ENCODE results near the gene TMUB1. TPM values are rescaled to one million over a fixed set of nuclear protein-coding genes. Genes with fewer than 3 reads are reported as not detected.

The TMUB1 gene
- total and polyA plus RNA-seq, 4 donors = 32.8 to 104 (median 46.6) TPM

DNA sequence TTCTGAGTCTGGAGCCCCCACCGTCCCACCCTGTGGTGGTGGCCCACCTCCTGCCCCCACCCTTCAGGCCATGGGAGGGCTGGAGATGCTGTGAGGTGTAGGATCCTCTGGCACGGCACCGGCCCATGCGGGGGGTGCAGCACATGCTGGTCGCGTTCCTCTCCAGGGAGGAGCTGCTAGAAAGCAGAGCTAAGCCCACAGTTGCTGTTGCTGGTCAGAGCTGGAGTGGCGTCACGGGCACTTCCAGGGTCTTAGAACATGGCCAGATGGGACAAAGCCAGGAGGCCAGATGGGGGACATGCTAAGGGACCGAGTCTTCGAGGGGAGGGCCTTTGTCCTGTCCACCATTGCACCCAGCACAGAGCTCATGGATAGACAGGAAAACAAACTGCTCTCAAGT, 24.6 kb upstream of the TMUB1 start:
- ATAC-seq (ENCODE audit: insufficient read depth, low FRiP score) (no peak), DNase-seq (no peak)
- Histone ChIP-seq H3K4me3 (no peak overlapping the region), H3K9me3 (ENCODE audit: control insufficient read depth in 4 of 4, insufficient read depth in 3 of 4, low read length in 3 of 4) (peaks cover 0 to 3% (median 0%) of the 10 kb centered on the region in 4 donors), H3K27me3 (ENCODE audit: control insufficient read depth in 3 of 3, insufficient read depth in 3 of 3, low read length in 2 of 3) (no peaks in the 10 kb centered on the region), H3K9ac (ENCODE audit: insufficient read depth in 1 of 2, low read length in 2 of 2) (no peak overlapping the region), H3K27ac (ENCODE audit: low read depth in 1 of 2, low read length in 1 of 2) (no peak overlapping the region), H3K4me1 (ENCODE audit: control insufficient read depth in 5 of 5, insufficient read depth in 5 of 5, low read length in 5 of 5) (peaks cover 0 to 10% (median 3%) of the 10 kb centered on the region in 5 donors), H3K36me3 (ENCODE audit: control insufficient read depth in 4 of 4, insufficient read depth in 4 of 4, low read length in 4 of 4) (peaks cover 0 to 3% (median 2%) of the 10 kb centered on the region in 4 donors)
- WGBS, 2 donors = 87 to 89% methylated on average over 10 of the region's 10 CpGs
- TF ChIP-seq, protein P1, sequence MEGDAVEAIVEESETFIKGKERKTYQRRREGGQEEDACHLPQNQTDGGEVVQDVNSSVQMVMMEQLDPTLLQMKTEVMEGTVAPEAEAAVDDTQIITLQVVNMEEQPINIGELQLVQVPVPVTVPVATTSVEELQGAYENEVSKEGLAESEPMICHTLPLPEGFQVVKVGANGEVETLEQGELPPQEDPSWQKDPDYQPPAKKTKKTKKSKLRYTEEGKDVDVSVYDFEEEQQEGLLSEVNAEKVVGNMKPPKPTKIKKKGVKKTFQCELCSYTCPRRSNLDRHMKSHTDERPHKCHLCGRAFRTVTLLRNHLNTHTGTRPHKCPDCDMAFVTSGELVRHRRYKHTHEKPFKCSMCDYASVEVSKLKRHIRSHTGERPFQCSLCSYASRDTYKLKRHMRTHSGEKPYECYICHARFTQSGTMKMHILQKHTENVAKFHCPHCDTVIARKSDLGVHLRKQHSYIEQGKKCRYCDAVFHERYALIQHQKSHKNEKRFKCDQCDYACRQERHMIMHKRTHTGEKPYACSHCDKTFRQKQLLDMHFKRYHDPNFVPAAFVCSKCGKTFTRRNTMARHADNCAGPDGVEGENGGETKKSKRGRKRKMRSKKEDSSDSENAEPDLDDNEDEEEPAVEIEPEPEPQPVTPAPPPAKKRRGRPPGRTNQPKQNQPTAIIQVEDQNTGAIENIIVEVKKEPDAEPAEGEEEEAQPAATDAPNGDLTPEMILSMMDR (IDR thresholded peaks at IDR 0.05; ENCODE audit: control extremely low read depth, extremely low read depth) = no peak

DNA sequence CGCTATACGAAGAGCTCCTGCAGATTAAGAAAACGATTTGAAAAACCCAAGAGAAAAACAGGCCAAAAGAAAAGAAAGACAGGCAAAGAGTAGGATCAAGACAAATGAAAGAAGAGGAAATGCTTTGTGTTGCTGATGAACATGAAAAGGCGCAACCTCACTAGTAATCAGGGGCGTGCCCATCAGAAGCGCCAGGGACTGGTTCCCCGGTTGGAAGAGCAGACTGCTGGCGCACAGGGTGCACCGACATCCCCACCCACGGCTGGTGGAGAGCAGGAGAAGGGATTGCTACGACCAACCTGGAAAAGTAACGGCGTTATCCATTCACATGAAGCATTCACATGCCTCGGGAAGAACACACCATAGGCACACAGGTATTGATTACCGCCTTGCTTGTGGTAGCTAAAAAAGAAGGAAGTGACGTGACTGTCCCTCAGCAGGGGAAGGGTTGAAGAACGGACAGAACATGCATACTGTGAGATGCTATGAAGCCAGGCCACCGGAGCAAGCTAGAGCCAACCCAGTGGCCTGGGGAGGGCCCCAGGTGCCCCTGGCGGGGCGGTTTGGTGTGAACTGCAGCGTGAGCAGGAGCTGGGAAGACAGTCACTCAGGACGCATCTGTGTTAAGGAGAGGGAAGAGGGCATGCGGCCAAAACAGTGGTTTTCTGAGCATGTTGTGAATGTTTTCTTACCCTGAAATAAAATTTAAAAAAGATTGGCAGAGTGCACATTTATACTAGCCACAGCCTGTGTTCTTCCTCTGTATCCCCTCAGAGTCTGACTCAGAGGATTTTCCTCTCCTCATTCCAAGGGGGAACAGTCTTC, 21.3 kb upstream of the TMUB1 start:
- Histone ChIP-seq H3K4me3 (no peak overlapping the region), H3K36me3 (ENCODE audit: control insufficient read depth in 4 of 4, insufficient read depth in 4 of 4, low read length in 4 of 4) (peaks cover 0 to 3% (median 2%) of the 10 kb centered on the region in 4 donors), H3K9me3 (ENCODE audit: control insufficient read depth in 4 of 4, insufficient read depth in 3 of 4, low read length in 3 of 4) (peaks cover 0 to 3% (median 0%) of the 10 kb centered on the region in 4 donors), H3K27me3 (ENCODE audit: control insufficient read depth in 3 of 3, insufficient read depth in 3 of 3, low read length in 2 of 3) (no peaks in the 10 kb centered on the region), H3K27ac (ENCODE audit: low read depth in 1 of 2, low read length in 1 of 2) (no peak overlapping the region), H3K9ac (ENCODE audit: insufficient read depth in 1 of 2, low read length in 2 of 2) (no peak overlapping the region), H3K4me1 (ENCODE audit: control insufficient read depth in 5 of 5, insufficient read depth in 5 of 5, low read length in 5 of 5) (peaks cover 0 to 5% (median 0%) of the 10 kb centered on the region in 5 donors)
- DNase-seq = no peak
- ATAC-seq (ENCODE audit: insufficient read depth, low FRiP score) = no peak
- TF ChIP-seq, protein P1 (IDR thresholded peaks at IDR 0.05; ENCODE audit: control extremely low read depth, extremely low read depth) = no peak
- 70 to 77% methylated on average over 23 of the region's 23 CpGs for WGBS, 2 donors

DNA sequence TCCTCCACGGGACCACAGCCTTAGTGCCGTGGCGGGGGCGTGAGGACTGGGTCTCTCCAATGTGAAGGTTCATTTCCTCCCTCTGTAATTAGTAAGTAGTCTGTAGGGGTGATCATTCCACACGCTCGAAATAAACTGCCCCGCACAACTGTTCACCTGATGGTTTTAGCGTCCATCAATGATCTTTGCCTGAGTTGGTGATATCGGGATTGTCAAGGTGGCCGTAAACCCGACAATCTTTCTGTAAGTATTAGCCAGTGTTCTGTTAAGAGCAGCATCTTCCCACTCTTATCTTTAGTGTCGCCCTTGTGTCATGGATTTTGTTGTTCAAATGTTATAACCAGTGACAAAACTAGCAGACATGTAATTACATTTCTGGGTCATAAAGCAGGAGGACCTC, 20.7 kb upstream of the TMUB1 start:
- WGBS, 2 donors = 87 to 91% methylated on average over 12 of the region's 12 CpGs
- Histone ChIP-seq H3K9ac (ENCODE audit: insufficient read depth in 1 of 2, low read length in 2 of 2) (no peak overlapping the region), H3K9me3 (ENCODE audit: control insufficient read depth in 4 of 4, insufficient read depth in 3 of 4, low read length in 3 of 4) (peaks cover 0 to 3% (median 0%) of the 10 kb centered on the region in 4 donors), H3K4me1 (ENCODE audit: control insufficient read depth in 5 of 5, insufficient read depth in 5 of 5, low read length in 5 of 5) (peaks cover 0 to 7% (median 0%) of the 10 kb centered on the region in 5 donors), H3K4me3 (no peak overlapping the region), H3K27ac (ENCODE audit: low read depth in 1 of 2, low read length in 1 of 2) (no peak overlapping the region), H3K36me3 (ENCODE audit: control insufficient read depth in 4 of 4, insufficient read depth in 4 of 4, low read length in 4 of 4) (peaks cover 0 to 3% (median 2%) of the 10 kb centered on the region in 4 donors), H3K27me3 (ENCODE audit: control insufficient read depth in 3 of 3, insufficient read depth in 3 of 3, low read length in 2 of 3) (no peaks in the 10 kb centered on the region)
- TF ChIP-seq, protein P1 (IDR thresholded peaks at IDR 0.05; ENCODE audit: control extremely low read depth, extremely low read depth) = no peak
- DNase-seq (no peak), ATAC-seq (ENCODE audit: insufficient read depth, low FRiP score) (no peak)

Data from lung (tissue), 12 donors.